Measurements from ENCODE around the gene SHH. TPM values are rescaled to one million over a fixed set of nuclear protein-coding genes. Genes with fewer than 3 reads are reported as not detected.

SHH gene
- total RNA-seq, 6 donors from 2014 or later = 6.1 to 9.6 (median 6.2) TPM

DNA sequence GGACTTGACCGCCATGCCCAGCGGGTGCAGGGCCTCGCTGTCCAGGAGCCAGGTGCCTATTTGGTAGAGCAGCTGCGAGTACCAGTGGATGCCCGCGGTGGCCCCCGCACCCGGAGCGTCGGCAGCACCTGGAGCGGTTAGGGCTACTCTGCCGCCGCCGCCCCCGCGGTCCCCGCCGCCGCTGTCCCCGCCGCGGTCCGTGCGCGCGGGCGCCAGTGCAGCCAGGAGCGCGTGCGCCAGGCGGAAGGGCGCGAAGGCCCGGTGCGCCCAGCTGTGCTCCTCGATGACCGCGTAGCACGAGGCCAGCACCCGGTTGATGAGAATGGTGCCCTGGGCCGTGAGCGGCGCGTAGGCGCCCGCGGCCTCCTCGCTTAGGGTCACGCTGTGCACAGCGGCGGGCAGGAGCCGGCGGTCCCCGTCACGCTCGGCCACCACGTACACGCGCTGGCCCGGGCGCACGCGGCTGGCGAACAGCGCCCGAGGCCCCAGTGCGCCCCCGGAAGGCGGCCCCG lies 9.3 kb downstream of the SHH start:
- Histone ChIP-seq H3K27me3 (peaks cover 0 to 41% (median 25%) of the 10 kb centered on the region in 4 donors), H3K9me3 (no peaks in the 10 kb centered on the region), H3K27ac (peak overlapping the region; percentile 27 to 89 (median 82)), H3K4me1 (peaks cover 30 to 48% (median 46%) of the 10 kb centered on the region in 4 donors), H3K36me3 (no peaks in the 10 kb centered on the region), H3K4me3 (peak overlapping the region in 3 of 4 donors; percentile 33 to 43 (median 39))
- TF ChIP-seq POLR2AphosphoS5 (IDR thresholded peaks at IDR 0.05) (no peak), EP300 (IDR thresholded peaks at IDR 0.05) (no peak), POLR2A (IDR thresholded peaks at IDR 0.05) (no peak)
- TF ChIP-seq, protein P1, sequence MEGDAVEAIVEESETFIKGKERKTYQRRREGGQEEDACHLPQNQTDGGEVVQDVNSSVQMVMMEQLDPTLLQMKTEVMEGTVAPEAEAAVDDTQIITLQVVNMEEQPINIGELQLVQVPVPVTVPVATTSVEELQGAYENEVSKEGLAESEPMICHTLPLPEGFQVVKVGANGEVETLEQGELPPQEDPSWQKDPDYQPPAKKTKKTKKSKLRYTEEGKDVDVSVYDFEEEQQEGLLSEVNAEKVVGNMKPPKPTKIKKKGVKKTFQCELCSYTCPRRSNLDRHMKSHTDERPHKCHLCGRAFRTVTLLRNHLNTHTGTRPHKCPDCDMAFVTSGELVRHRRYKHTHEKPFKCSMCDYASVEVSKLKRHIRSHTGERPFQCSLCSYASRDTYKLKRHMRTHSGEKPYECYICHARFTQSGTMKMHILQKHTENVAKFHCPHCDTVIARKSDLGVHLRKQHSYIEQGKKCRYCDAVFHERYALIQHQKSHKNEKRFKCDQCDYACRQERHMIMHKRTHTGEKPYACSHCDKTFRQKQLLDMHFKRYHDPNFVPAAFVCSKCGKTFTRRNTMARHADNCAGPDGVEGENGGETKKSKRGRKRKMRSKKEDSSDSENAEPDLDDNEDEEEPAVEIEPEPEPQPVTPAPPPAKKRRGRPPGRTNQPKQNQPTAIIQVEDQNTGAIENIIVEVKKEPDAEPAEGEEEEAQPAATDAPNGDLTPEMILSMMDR (IDR thresholded peaks at IDR 0.05) = no peak
- DNase-seq = no peak
- 6 to 8% methylated on average over 11 to 13 of the region's 70 CpGs for WGBS, 2 donors
- no peak for ATAC-seq (ENCODE audit: low FRiP score in 2 of 2)

DNA sequence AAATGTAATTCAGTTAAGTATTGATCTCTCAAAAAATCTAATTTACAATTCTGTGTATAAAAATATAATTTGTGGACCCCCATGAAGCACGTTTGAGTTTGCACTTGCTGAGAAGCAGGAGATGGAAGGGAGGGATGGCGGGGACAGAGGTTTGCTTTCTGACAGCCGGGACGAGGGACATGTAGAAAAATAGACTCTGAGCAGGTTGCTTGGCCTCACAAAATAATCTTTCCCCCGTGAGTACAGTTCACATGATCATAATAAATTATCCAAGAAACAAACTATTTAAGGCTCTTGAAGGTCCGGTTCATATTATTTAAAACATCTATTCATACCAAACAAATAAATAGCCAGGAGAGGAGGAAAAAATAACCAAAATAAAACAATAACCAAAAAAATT lies 10.0 kb downstream of the SHH start:
- H3K27ac ChIP-seq = no peak overlapping the region
- no peak for ATAC-seq (ENCODE audit: low FRiP score in 2 of 2)
- no peak for DNase-seq
- TF ChIP-seq POLR2A (IDR thresholded peaks at IDR 0.05) = no peak
- no peak for TF ChIP-seq EP300 (IDR thresholded peaks at IDR 0.05)
- no peak for TF ChIP-seq POLR2AphosphoS5 (IDR thresholded peaks at IDR 0.05)
- TF ChIP-seq, protein P1 (IDR thresholded peaks at IDR 0.05) = no peak
- H3K4me1 ChIP-seq = peaks cover 30 to 44% (median 40%) of the 10 kb centered on the region in 4 donors
- peaks cover 0 to 37% (median 23%) of the 10 kb centered on the region in 4 donors for H3K27me3 ChIP-seq
- H3K9me3 ChIP-seq = no peaks in the 10 kb centered on the region
- H3K4me3 ChIP-seq = peak overlapping the region in 1 of 4 donors; percentile 39
- WGBS, 2 donors = 33 to 50% methylated on average over 6 of the region's 6 CpGs
- no peaks in the 10 kb centered on the region for H3K36me3 ChIP-seq

DNA sequence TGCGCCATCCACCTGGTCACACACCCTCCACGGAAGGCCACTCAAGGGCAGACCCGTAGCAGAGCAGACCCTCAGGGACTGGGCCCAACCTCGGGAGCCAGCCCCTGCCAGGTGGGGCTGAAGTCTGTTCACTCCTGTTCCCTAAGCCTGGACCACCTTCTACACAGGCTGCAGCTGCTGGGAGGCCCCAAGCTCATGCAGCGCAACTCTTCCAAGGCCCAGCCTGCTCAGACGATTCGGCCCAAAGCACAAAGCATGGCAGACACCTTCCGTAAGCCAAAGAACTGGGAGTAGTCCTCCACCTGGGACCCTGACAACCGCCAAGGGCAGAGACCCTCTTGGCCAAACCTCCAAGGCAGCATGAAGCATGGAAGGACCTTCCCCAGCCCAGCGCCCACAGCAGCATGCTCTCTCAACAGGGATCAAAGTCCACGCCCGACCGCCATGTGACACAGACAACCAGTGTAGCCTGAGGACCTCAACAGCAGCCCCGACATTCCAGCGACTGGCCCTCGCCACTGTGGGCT lies 11.5 kb downstream of the SHH start:
- TF ChIP-seq POLR2A (IDR thresholded peaks at IDR 0.05) (no peak), POLR2AphosphoS5 (IDR thresholded peaks at IDR 0.05) (no peak)
- TF ChIP-seq, protein P1 (IDR thresholded peaks at IDR 0.05) = no peak
- WGBS, 2 donors = 85 to 87% methylated on average over 10 to 16 of the region's 16 CpGs
- H3K27me3 ChIP-seq = peaks cover 0 to 35% (median 21%) of the 10 kb centered on the region in 4 donors
- H3K4me1 ChIP-seq = peaks cover 28 to 42% (median 34%) of the 10 kb centered on the region in 4 donors
- DNase-seq (no peak), ATAC-seq (ENCODE audit: low FRiP score in 2 of 2) (no peak)
- H3K36me3 ChIP-seq = no peaks in the 10 kb centered on the region
- H3K4me3 ChIP-seq = no peak overlapping the region
- H3K9me3 ChIP-seq = no peaks in the 10 kb centered on the region
- H3K27ac ChIP-seq = no peak overlapping the region

DNA sequence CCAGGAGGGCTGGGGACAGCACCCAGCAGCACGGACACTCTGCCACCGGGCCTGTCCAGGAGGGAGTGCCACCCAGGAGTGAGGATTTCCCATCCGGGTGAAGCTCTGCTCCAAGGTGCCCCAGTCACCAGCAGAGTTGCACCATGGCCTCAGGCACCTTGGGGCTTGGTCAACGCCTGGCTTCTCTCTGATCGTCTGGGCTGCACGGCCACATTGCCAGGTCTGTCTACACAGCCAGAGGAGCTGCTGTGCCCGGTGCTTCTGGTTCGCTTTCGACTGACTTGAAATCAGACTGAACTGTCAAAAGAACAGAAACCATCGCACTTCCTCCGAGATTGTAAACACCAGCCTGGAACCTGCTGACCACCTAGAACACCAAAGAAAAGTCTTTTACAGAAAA lies 12.0 kb downstream of the SHH start:
- WGBS, 2 donors = 85 to 91% methylated on average over 11 of the region's 11 CpGs
- TF ChIP-seq POLR2AphosphoS5 (IDR thresholded peaks at IDR 0.05) (no peak), POLR2A (IDR thresholded peaks at IDR 0.05) (no peak), EP300 (IDR thresholded peaks at IDR 0.05) (no peak)
- TF ChIP-seq, protein P1 (IDR thresholded peaks at IDR 0.05) = no peak
- no peak for DNase-seq

DNA sequence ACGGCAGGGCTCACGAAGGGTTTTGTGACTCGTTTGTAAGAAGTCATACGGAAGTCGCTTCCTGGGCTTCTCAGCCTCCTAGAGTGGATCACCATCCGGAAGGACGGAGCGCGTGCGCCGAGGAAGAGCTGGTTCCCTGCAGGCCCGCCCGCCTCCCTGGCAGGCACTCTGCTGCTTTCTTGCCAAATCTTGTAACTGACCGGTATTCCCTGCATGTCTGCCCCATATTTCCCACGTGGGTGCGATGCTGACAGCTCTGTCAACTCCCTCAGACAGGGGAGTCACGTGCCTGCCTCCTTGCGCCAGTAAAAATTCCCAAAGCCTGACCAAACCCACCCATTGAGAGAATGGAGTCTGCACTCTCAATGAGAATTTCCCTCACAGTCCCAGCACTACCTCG lies 12.7 kb downstream of the SHH start:
- no peak overlapping the region for H3K4me3 ChIP-seq
- no peak for TF ChIP-seq EP300 (IDR thresholded peaks at IDR 0.05)
- TF ChIP-seq POLR2AphosphoS5 (IDR thresholded peaks at IDR 0.05) = no peak
- TF ChIP-seq, protein P1 (IDR thresholded peaks at IDR 0.05) = no peak
- TF ChIP-seq POLR2A (IDR thresholded peaks at IDR 0.05) = no peak
- WGBS, 2 donors = 51 to 65% methylated on average over 15 to 19 of the region's 19 CpGs
- H3K27me3 ChIP-seq = peaks cover 0 to 24% (median 11%) of the 10 kb centered on the region in 4 donors
- H3K27ac ChIP-seq = no peak overlapping the region
- H3K9me3 ChIP-seq = no peaks in the 10 kb centered on the region
- H3K4me1 ChIP-seq = peaks cover 16 to 29% (median 22%) of the 10 kb centered on the region in 4 donors
- ATAC-seq (ENCODE audit: low FRiP score in 2 of 2) = no peak
- no peaks in the 10 kb centered on the region for H3K36me3 ChIP-seq
- no peak for DNase-seq

More for the DNA sequence above, 12.0 kb downstream of the SHH start:
- Histone ChIP-seq H3K4me3 (no peak overlapping the region), H3K9me3 (no peaks in the 10 kb centered on the region), H3K4me1 (peaks cover 23 to 37% (median 29%) of the 10 kb centered on the region in 4 donors), H3K36me3 (no peaks in the 10 kb centered on the region), H3K27me3 (peaks cover 0 to 31% (median 17%) of the 10 kb centered on the region in 4 donors), H3K27ac (no peak overlapping the region)
- no peak for ATAC-seq (ENCODE audit: low FRiP score in 2 of 2)

Measured in upper lobe of left lung (tissue), 6 donors.